GM12878 (cell line): ENCODE results near the gene PTPN21. TPM values are rescaled to one million over a fixed set of nuclear protein-coding genes. Genes with fewer than 3 reads are reported as not detected.

ENCODE experiments used
- ATAC-seq: fragments of 200-7000 bp; cut with Tn5 transposase; 3 replicates; pipeline ENCODE4 v1.9.1; 2020; ENCODE audit warnings: mild to moderate bottlenecking, moderate library complexity
- BruUV-seq: library from RNA; stranded (reverse); fragments of 400-500 nt; replicated peaks from 2 replicates; lab custom pipeline; 2021; lab: Mats Ljungman, UMichigan
- CTCF ChIA-PET: fragments of 300-600 bp; sonication (Branson Sonifier 250); formaldehyde crosslinking; extraction: SDS; loops from one replicate; lab custom pipeline; 2021; ENCODE audit warnings: inconsistent platforms; lab: Yijun Ruan, JAX
- POLR2A ChIA-PET: fragments of 350-600 bp; formaldehyde crosslinking; extraction: SDS; loops from one replicate; lab custom pipeline; 2021; ENCODE audit warnings: inconsistent platforms; lab: Charles Lee
- RAD21 ChIA-PET: fragments of 300-600 bp; sonication (Branson Sonifier 250); formaldehyde crosslinking; loops from one replicate; lab custom pipeline; 2023; ENCODE audit warnings: antibody characterized with exemption; ENCODE audit not compliant: unreplicated experiment; lab: Charles Lee
- SMC1A ChIA-PET: fragments of 300-600 bp; sonication (Branson Sonifier 250); formaldehyde crosslinking; loops from one replicate; lab custom pipeline; 2023; ENCODE audit not compliant: unreplicated experiment, uncharacterized antibody; lab: Charles Lee
- DNase-seq: peaks from one replicate; pipeline ENCODE4 v3.0.0-alpha.2; 2011; ENCODE audit warnings: low read depth, low spot score
- FAIRE-seq: peaks from 3 replicates; lab custom pipeline; 2011; peaks lifted over from hg19 to GRCh38; lab: Jason Lieb, UNC
- H2AFZ ChIP-seq: 2 replicates; pipeline ENCODE4 v1.6.0; 2011; ENCODE audit warnings: low read depth, low read length, control low read depth; ENCODE audit not compliant: control insufficient read depth
- H3K27ac ChIP-seq: 2 replicates; pipeline ENCODE4 v1.5.1; 2011; ENCODE audit warnings: control low read depth; ENCODE audit not compliant: control insufficient read depth, insufficient read depth
- H3K27me3 ChIP-seq, 2 experiments: replicated peaks in 1 of 2; 2 replicates each; pipeline versions ENCODE4 v1.6.0 to v1.6.1; 2011; ENCODE audit warnings: low read length in 1 of 2; ENCODE audit not compliant: control insufficient read depth in 2 of 2, insufficient read depth in 2 of 2
- H3K36me3 ChIP-seq, 2 experiments: 2 replicates each; pipeline ENCODE4 v1.5.1; 2011; ENCODE audit warnings: low read length in 1 of 2; ENCODE audit not compliant: control insufficient read depth in 2 of 2, insufficient read depth in 2 of 2
- H3K4me1 ChIP-seq: 2 replicates; pipeline ENCODE4 v1.6.1; 2011; ENCODE audit warnings: mild to moderate bottlenecking, low read length, moderate library complexity, mixed read lengths; ENCODE audit not compliant: control insufficient read depth, insufficient read depth
- H3K4me2 ChIP-seq: 2 replicates; pipeline ENCODE4 v1.6.0; 2011; ENCODE audit warnings: control low read depth; ENCODE audit not compliant: control insufficient read depth, insufficient read depth
- H3K4me3 ChIP-seq: fragments of 200-600 bp; sonication (generic); 2 replicates; pipeline ENCODE4 v1.5.1; 2016
- H3K79me2 ChIP-seq: 2 replicates; pipeline ENCODE4 v1.6.0; 2011; ENCODE audit warnings: low read length; ENCODE audit not compliant: control insufficient read depth, insufficient read depth
- H3K9ac ChIP-seq: 2 replicates; pipeline ENCODE4 v1.8.0; 2011; ENCODE audit warnings: low read length, control low read depth, mixed read lengths; ENCODE audit not compliant: control insufficient read depth, insufficient read depth
- H3K9me3 ChIP-seq: replicated peaks from 3 replicates; pipeline ENCODE4 v1.5.1; 2011; ENCODE audit warnings: mild to moderate bottlenecking, low read length; ENCODE audit not compliant: control insufficient read depth, insufficient read depth
- H4K20me1 ChIP-seq: 2 replicates; pipeline ENCODE4 v1.6.0; 2011; ENCODE audit not compliant: control insufficient read depth, insufficient read depth
- ATF7 ChIP-seq: fragments of 450-650 bp; IDR thresholded peaks from 2 replicates; pipeline ENCODE4 v1.6.1; 2016; ENCODE audit warnings: low read depth, mild to moderate bottlenecking
- WGBS: methylation state at CpG from one replicate; pipeline ENCODE4 v1.1.6; 2016; ENCODE audit warnings: low lambda C conversion rate; ENCODE audit not compliant: insufficient replicate concordance, insufficient coverage; ENCODE audit errors: missing lambda C conversion rate; 5-methylcytosine and 5-hydroxymethylcytosine counted together
- in situ Hi-C: fragments of 300-500 bp; cut with MboI; formaldehyde crosslinking; loops from 9 replicates; pipeline ENCODE4 v1.14.3; 2018; ENCODE audit warnings: mixed read lengths
- intact Hi-C: fragments of 100-400 bp; cut with micrococcal nuclease; formaldehyde crosslinking; loops from one replicate; pipeline ENCODE4 v1.14.2; 2022; ENCODE audit not compliant: unreplicated experiment
- polyA plus RNA-seq, 11 experiments: library from polyadenylated mRNA; depleted of rRNA in 4 of 11; unstranded in 6 of 11; stranded (reverse) in 5 of 11; fragments of >200 nt; fragmentation: Nextera tagmentation in 4 of 11; fragmentation: Illumina TruSeq in 1 of 11; extraction: Ambion mirVana in 4 of 11; extraction: Trizol in 1 of 11; gene quantifications; 1 replicate in 1 of 11; 2 replicates in 10 of 11; pipeline versions ENCODE4 v1.2.1 to v1.2.3, GENCODE V29; 2011 to 2016; ENCODE audit warnings: inconsistent platforms in 2 of 11, missing spikeins in 2 of 11, low read depth in 1 of 11
- total RNA-seq, 4 experiments: library from RNA; depleted of rRNA in 3 of 4; stranded (reverse); fragments of >200 nt in 3 of 4; fragmentation: Illumina TruSeq in 1 of 4; extraction: Trizol in 1 of 4; gene quantifications; 2 replicates each; pipeline versions ENCODE4 v1.2.1 to v1.2.3, GENCODE V29; 2013 to 2021
- TF ChIP-seq, protein P1 (sequence below): fragments of 450-650 bp; IDR thresholded peaks from 2 replicates; pipeline ENCODE4 v1.6.1; 2016; ENCODE audit warnings: mild to moderate bottlenecking

The PTPN21 gene
- total and polyA plus RNA-seq, 10 of the 15 experiments (the other 5 are each of a cell fraction or from before 2014, with no cell fraction given): 0.01 to 0.23 (median 0.04) TPM; not detected in 3

GRCh38 chr14:88563845-88564244 is 9.0 kb upstream of the PTPN21 start:
- DNase-seq (no peak), FAIRE-seq (no peak), ATAC-seq (no peak)
- no TSS peak for BruUV-seq
- Histone ChIP-seq H3K27me3 (no peaks in the 10 kb centered on the region; a peak in 2 of 4 replicates), H3K4me2 (peak overlapping the region; percentile 76), H3K36me3 (no peaks in the 10 kb centered on the region), H3K79me2 (peaks cover 17% of the 10 kb centered on the region), H2AFZ (peak overlapping the region; percentile 67; the same call in 1 of the 2 replicates), H3K4me3 (peak overlapping the region; percentile 52), H3K9me3 (peaks cover 6% of the 10 kb centered on the region), H3K4me1 (no peaks in the 10 kb centered on the region), H3K27ac (no peak overlapping the region), H4K20me1 (no peaks in the 10 kb centered on the region), H3K9ac (peak overlapping the region; percentile 62)
- in situ Hi-C loops: no loop called here
- WGBS: 92% methylated on average over 7 of the region's 7 CpGs
- POLR2A ChIA-PET: no interaction called here
- RAD21 ChIA-PET: interaction anchor here (0.9 kb wide), 1 partner anchor 36 kb away, joined by 3 read pairs; no protein-coding TSS in a partner anchor
- SMC1A ChIA-PET: interaction anchor here (1.0 to 1.4 kb wide), 4 partner anchors 12 to 105 kb away, joined by 3 to 6 read pairs (median 3); no protein-coding TSS in a partner anchor
- CTCF ChIA-PET: interaction anchor here (0.6 to 2.6 kb wide), 8 partner anchors 10 to 105 kb away, joined by 3 to 9 read pairs (median 3); no protein-coding TSS in a partner anchor
- TF ChIP-seq, protein P1, sequence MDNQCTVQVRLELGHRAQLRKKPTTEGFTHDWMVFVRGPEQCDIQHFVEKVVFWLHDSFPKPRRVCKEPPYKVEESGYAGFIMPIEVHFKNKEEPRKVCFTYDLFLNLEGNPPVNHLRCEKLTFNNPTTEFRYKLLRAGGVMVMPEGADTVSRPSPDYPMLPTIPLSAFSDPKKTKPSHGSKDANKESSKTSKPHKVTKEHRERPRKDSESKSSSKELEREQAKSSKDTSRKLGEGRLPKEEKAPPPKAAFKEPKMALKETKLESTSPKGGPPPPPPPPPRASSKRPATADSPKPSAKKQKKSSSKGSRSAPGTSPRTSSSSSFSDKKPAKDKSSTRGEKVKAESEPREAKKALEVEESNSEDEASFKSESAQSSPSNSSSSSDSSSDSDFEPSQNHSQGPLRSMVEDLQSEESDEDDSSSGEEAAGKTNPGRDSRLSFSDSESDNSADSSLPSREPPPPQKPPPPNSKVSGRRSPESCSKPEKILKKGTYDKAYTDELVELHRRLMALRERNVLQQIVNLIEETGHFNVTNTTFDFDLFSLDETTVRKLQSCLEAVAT: peak; percentile 89
- no peak for TF ChIP-seq ATF7
- intact Hi-C loops: loop anchor here (5.0 kb wide), 1 partner anchor 72 kb away; no protein-coding TSS in a partner anchor
